HepG2 (cell line): ENCODE data around the gene MICA. TPM values are rescaled to one million over a fixed set of nuclear protein-coding genes. Genes with fewer than 3 reads are reported as not detected.

Source experiments
- ATAC-seq: fragments of 200-7000 bp; cut with Tn5 transposase; 3 replicates; pipeline ENCODE4 v1.9.1; 2020; ENCODE audit warnings: mild to moderate bottlenecking, moderate library complexity
- BruUV-seq: library from RNA; stranded (reverse); fragments of 400-500 nt; replicated peaks from 2 replicates; lab custom pipeline; 2021; lab: Mats Ljungman, UMichigan
- CTCF ChIA-PET: fragments of 300-600 bp; formaldehyde crosslinking; extraction: SDS; loops from one replicate; lab custom pipeline; 2021; ENCODE audit warnings: low total read pairs, inconsistent platforms, low intra/inter-chr PET ratio; lab: Yijun Ruan, JAX
- POLR2A ChIA-PET: fragments of 350-600 bp; sonication (Branson Sonifier 250); formaldehyde crosslinking; loops from one replicate; lab custom pipeline; 2020; ENCODE audit warnings: antibody characterized with exemption, inconsistent platforms; lab: Yijun Ruan, JAX
- DNase-seq: peaks from one replicate; pipeline ENCODE4 v3.0.0-alpha.2; 2015; ENCODE audit warnings: low spot score
- FAIRE-seq: peaks from 3 replicates; lab custom pipeline; 2011; peaks lifted over from hg19 to GRCh38; lab: Jason Lieb, UNC
- H2AFZ ChIP-seq: one replicate; pipeline ENCODE4 v1.6.1; 2011; ENCODE audit warnings: low read length, inconsistent platforms
- H3K27ac ChIP-seq: fragments of 300-600 bp; 3 replicates; pipeline ENCODE4 v1.8.0; 2011; ENCODE audit warnings: mixed run types, mild to moderate bottlenecking, mixed read lengths, low read length, inconsistent platforms; ENCODE audit not compliant: insufficient read depth; ENCODE audit errors: extremely low read length
- H3K27me3 ChIP-seq, 2 experiments: fragments of 200-600 bp in 1 of 2; 2 replicates in 1 of 2; 3 replicates in 1 of 2; pipeline versions ENCODE4 v1.6.0 to v1.8.0; 2011; ENCODE audit warnings: low read length in 2 of 2, mild to moderate bottlenecking in 2 of 2, moderate library complexity in 2 of 2, inconsistent platforms in 1 of 2; ENCODE audit not compliant: insufficient read depth in 2 of 2, control insufficient read depth in 1 of 2
- H3K36me3 ChIP-seq, 2 experiments: fragments of 200-600 bp in 1 of 2; replicated peaks in 1 of 2; 2 replicates in 1 of 2; 3 replicates in 1 of 2; pipeline versions ENCODE4 v1.5.1 to v1.8.0; 2011; ENCODE audit warnings: low read length in 2 of 2, inconsistent platforms in 1 of 2; ENCODE audit not compliant: insufficient read depth in 2 of 2, control insufficient read depth in 1 of 2
- H3K4me1 ChIP-seq: 2 replicates; pipeline ENCODE4 v1.5.1; 2012; ENCODE audit warnings: low read length, inconsistent platforms; ENCODE audit not compliant: insufficient read depth
- H3K4me2 ChIP-seq: 2 replicates; pipeline ENCODE4 v1.6.0; 2011; ENCODE audit warnings: low read depth, low read length, inconsistent platforms
- H3K4me3 ChIP-seq, 3 experiments: fragments of 200-600 bp in 1 of 3; sonication (generic), shearing (Covaris generic) in 1 of 3; replicated peaks in 1 of 3; 2 replicates each; pipeline ENCODE4 v1.5.1; 2011 to 2016; ENCODE audit warnings: low read length in 3 of 3, inconsistent platforms in 2 of 3, low read depth in 2 of 3, mild to moderate bottlenecking in 2 of 3, control low read depth in 1 of 3, mixed read lengths in 1 of 3; ENCODE audit not compliant: insufficient read depth in 1 of 3
- H3K79me2 ChIP-seq: one replicate; pipeline ENCODE4 v1.6.1; 2011; ENCODE audit warnings: low read length, inconsistent platforms; ENCODE audit not compliant: insufficient read depth
- H3K9ac ChIP-seq: 2 replicates; pipeline ENCODE4 v1.6.0; 2011; ENCODE audit warnings: mild to moderate bottlenecking, low read depth, low read length, inconsistent platforms; ENCODE audit not compliant: insufficient read depth
- H3K9me3 ChIP-seq: 2 replicates; pipeline ENCODE4 v1.5.1; 2012; ENCODE audit warnings: mild to moderate bottlenecking, low read length
- H4K20me1 ChIP-seq: 2 replicates; pipeline ENCODE4 v1.6.0; 2011; ENCODE audit warnings: inconsistent platforms, mild to moderate bottlenecking, low read length, moderate library complexity; ENCODE audit not compliant: insufficient read depth
- AGO2 ChIP-seq: fragments of 200-400 bp; formaldehyde crosslinking; optimal IDR thresholded peaks from 2 replicates; pipeline ENCODE3; 2017; ENCODE audit warnings: mild to moderate bottlenecking, low read depth, low read length, moderate library complexity
- HDAC2 ChIP-seq: sonication (generic); formaldehyde crosslinking; IDR thresholded peaks from 2 replicates; pipeline ENCODE4 v1.4.0; 2020; ENCODE audit warnings: missing genetic modification reagents
- NFYB ChIP-seq: sonication (generic); formaldehyde crosslinking; IDR thresholded peaks from 2 replicates; pipeline ENCODE4 v1.4.0; 2020; ENCODE audit warnings: missing genetic modification reagents
- POGZ ChIP-seq: sonication (generic); formaldehyde crosslinking; IDR thresholded peaks from 2 replicates; pipeline ENCODE4 v1.4.0; 2020; ENCODE audit warnings: mild to moderate bottlenecking, missing genetic modification reagents
- TP53 ChIP-seq: sonication (generic); formaldehyde crosslinking; conservative IDR thresholded peaks from 2 replicates; pipeline ENCODE4 v1.4.0; 2020; ENCODE audit warnings: missing genetic modification reagents
- ZNF24 ChIP-seq: fragments of 450-650 bp; IDR thresholded peaks from 2 replicates; pipeline ENCODE4 v1.6.1; 2017; ENCODE audit warnings: antibody characterized with exemption, mild to moderate bottlenecking
- ZNF256 ChIP-seq: sonication (generic); formaldehyde crosslinking; conservative IDR thresholded peaks from 2 replicates; pipeline ENCODE4 v1.4.0; 2020; ENCODE audit warnings: missing genetic modification reagents
- ZNF335 ChIP-seq: sonication (generic); formaldehyde crosslinking; IDR thresholded peaks from 2 replicates; pipeline ENCODE4 v1.4.0; 2020; ENCODE audit warnings: missing genetic modification reagents
- WGBS: methylation state at CpG from one replicate; pipeline ENCODE4 v1.1.6; 2017; ENCODE audit warnings: low lambda C conversion rate; 5-methylcytosine and 5-hydroxymethylcytosine counted together
- in situ Hi-C: cut with HindIII; loops from 2 replicates; pipeline ENCODE4 v1.10.0; 2017; ENCODE audit warnings: low pct_unique_long_range_greater_than_20kb; ENCODE audit not compliant: extremely low pct_ligation_motif_present
- intact Hi-C: fragments of 100-400 bp; cut with micrococcal nuclease; formaldehyde crosslinking; loops from one replicate; pipeline ENCODE4 v1.10.0; 2022; ENCODE audit not compliant: unreplicated experiment
- polyA plus RNA-seq, 8 experiments: library from polyadenylated mRNA; depleted of rRNA in 3 of 8; stranded (reverse) in 7 of 8; unstranded in 1 of 8; fragments of >200 nt; fragmentation: Illumina TruSeq in 4 of 8; extraction: Trizol in 4 of 8; gene quantifications; 2 replicates each; pipeline versions ENCODE4 v1.2.1 to v1.2.3, GENCODE V29; 2011 to 2016; ENCODE audit warnings: low read depth in 4 of 8, missing spikeins in 1 of 8, mixed read lengths in 1 of 8; ENCODE audit not compliant: insufficient read depth in 1 of 8
- total RNA-seq, 5 experiments: library from RNA; depleted of rRNA; stranded (reverse); fragments of >200 nt; fragmentation: Illumina TruSeq; extraction: Trizol; gene quantifications; 2 replicates each; pipeline ENCODE4 v1.2.3, GENCODE V29; 2016; ENCODE audit warnings: low read depth in 1 of 5
- TF ChIP-seq, protein P1 (sequence below): sonication (generic); formaldehyde crosslinking; conservative IDR thresholded peaks from 2 replicates; pipeline ENCODE4 v1.8.1; 2023; ENCODE audit warnings: missing genetic modification reagents
- TF ChIP-seq, protein P2 (sequence below): sonication (generic); formaldehyde crosslinking; IDR thresholded peaks from 2 replicates; pipeline ENCODE4 v1.8.0; 2022; ENCODE audit warnings: mild to moderate bottlenecking, missing genetic modification reagents; ENCODE audit not compliant: insufficient replicate concordance
- TF ChIP-seq, protein P3 (sequence below): sonication (generic); formaldehyde crosslinking; IDR thresholded peaks from 2 replicates; pipeline ENCODE4 v1.4.0; 2020; ENCODE audit warnings: missing genetic modification reagents

MICA gene
- total and polyA plus RNA-seq, 2 of the 13 experiments (the other 11 are each of a cell fraction or from before 2014, with no cell fraction given): 21.6 to 38.1 TPM

DNA sequence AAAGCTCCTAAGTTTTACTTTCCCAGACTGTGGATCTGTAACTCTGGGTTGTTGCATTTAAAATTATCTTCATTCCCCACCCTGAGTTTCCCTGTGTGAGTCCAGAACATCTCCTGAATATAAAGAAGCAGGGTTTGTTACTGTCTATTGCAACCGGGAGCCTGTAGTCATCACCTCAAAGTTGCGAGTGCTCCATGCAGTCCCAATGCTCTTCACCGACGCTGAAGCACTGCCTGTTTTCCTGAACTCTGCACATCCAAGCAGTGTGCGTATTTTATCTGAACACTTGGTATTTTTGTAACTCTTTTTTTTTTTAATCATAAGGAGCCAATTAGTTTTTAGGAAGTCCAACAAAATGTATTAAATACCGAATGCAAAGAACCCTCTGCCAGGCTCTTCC, 45.5 kb upstream of the MICA start:
- intact Hi-C loops: no loop called here
- Histone ChIP-seq H3K27ac (no peak overlapping the region), H3K36me3 (no peaks in the 10 kb centered on the region), H3K9me3 (no peaks in the 10 kb centered on the region), H3K27me3 (peaks cover 0 to 28% of the 10 kb centered on the region in 2 experiments; a peak in 2 of 5 replicates), H2AFZ (no peak overlapping the region), H4K20me1 (no peaks in the 10 kb centered on the region), H3K4me2 (no peak overlapping the region), H3K4me3 (no peak overlapping the region), H3K9ac (no peak overlapping the region), H3K4me1 (no peaks in the 10 kb centered on the region), H3K79me2 (no peaks in the 10 kb centered on the region)
- DNase-seq (no peak), ATAC-seq (no peak), FAIRE-seq (no peak)
- TF ChIP-seq AGO2: no peak
- TF ChIP-seq NFYB (CRISPR knock-in tag): no peak
- TF ChIP-seq, protein P1, sequence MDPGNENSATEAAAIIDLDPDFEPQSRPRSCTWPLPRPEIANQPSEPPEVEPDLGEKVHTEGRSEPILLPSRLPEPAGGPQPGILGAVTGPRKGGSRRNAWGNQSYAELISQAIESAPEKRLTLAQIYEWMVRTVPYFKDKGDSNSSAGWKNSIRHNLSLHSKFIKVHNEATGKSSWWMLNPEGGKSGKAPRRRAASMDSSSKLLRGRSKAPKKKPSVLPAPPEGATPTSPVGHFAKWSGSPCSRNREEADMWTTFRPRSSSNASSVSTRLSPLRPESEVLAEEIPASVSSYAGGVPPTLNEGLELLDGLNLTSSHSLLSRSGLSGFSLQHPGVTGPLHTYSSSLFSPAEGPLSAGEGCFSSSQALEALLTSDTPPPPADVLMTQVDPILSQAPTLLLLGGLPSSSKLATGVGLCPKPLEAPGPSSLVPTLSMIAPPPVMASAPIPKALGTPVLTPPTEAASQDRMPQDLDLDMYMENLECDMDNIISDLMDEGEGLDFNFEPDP: no peak
- ChIA-PET CTCF (no interaction called here), POLR2A (no interaction called here)
- BruUV-seq: no TSS peak
- in situ Hi-C loops: loop anchor here (25.0 kb wide), 1 partner anchor 1471 kb away; no protein-coding TSS in a partner anchor
- 3% methylated on average over 6 of the region's 6 CpGs for WGBS

DNA sequence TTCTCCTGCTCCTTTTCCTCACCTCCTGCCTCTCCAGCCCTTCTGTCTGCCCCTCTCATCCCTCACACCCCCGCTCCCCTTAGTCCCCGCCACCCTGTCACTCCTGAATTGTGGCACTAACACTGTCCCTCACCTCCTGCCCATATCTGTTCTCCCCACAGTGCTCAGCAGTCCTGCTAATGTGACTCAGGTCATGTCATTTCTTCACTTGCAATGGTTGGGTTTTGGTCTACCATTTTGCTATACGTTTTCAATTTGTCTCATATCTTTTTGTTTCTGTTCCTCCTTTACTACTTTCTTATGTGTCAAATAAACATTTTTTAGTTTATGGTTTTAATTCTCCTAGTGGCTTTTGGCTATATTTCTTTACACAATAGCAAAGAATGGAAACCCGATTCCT, 45.1 kb upstream of the MICA start:
- ATAC-seq (no peak), DNase-seq (no peak), FAIRE-seq (no peak)
- 13% methylated on average over 4 of the region's 4 CpGs for WGBS
- no peaks in the 10 kb centered on the region for H3K9me3 ChIP-seq
- no TSS peak for BruUV-seq
- ChIA-PET POLR2A (no interaction called here), CTCF (no interaction called here)
- H2AFZ ChIP-seq: no peak overlapping the region
- H3K79me2 ChIP-seq: no peaks in the 10 kb centered on the region
- H3K9ac ChIP-seq: no peak overlapping the region
- H3K27ac ChIP-seq: no peak overlapping the region
- in situ Hi-C loops: loop anchor here (25.0 kb wide), 1 partner anchor 1471 kb away; no protein-coding TSS in a partner anchor
- H4K20me1 ChIP-seq: no peaks in the 10 kb centered on the region
- no peaks in the 10 kb centered on the region for H3K4me1 ChIP-seq
- no peaks in the 10 kb centered on the region for H3K36me3 ChIP-seq
- no peak overlapping the region for H3K4me3 ChIP-seq
- intact Hi-C loops: no loop called here
- peaks cover 0 to 29% of the 10 kb centered on the region in 2 experiments; a peak in 2 of 5 replicates for H3K27me3 ChIP-seq
- H3K4me2 ChIP-seq: no peak overlapping the region
- no peak for TF ChIP-seq HDAC2 (CRISPR knock-in tag)
- TF ChIP-seq ZNF335 (CRISPR knock-in tag): no peak
- TF ChIP-seq, protein P2, sequence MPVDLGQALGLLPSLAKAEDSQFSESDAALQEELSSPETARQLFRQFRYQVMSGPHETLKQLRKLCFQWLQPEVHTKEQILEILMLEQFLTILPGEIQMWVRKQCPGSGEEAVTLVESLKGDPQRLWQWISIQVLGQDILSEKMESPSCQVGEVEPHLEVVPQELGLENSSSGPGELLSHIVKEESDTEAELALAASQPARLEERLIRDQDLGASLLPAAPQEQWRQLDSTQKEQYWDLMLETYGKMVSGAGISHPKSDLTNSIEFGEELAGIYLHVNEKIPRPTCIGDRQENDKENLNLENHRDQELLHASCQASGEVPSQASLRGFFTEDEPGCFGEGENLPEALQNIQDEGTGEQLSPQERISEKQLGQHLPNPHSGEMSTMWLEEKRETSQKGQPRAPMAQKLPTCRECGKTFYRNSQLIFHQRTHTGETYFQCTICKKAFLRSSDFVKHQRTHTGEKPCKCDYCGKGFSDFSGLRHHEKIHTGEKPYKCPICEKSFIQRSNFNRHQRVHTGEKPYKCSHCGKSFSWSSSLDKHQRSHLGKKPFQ: no peak
- TF ChIP-seq, protein P3, sequence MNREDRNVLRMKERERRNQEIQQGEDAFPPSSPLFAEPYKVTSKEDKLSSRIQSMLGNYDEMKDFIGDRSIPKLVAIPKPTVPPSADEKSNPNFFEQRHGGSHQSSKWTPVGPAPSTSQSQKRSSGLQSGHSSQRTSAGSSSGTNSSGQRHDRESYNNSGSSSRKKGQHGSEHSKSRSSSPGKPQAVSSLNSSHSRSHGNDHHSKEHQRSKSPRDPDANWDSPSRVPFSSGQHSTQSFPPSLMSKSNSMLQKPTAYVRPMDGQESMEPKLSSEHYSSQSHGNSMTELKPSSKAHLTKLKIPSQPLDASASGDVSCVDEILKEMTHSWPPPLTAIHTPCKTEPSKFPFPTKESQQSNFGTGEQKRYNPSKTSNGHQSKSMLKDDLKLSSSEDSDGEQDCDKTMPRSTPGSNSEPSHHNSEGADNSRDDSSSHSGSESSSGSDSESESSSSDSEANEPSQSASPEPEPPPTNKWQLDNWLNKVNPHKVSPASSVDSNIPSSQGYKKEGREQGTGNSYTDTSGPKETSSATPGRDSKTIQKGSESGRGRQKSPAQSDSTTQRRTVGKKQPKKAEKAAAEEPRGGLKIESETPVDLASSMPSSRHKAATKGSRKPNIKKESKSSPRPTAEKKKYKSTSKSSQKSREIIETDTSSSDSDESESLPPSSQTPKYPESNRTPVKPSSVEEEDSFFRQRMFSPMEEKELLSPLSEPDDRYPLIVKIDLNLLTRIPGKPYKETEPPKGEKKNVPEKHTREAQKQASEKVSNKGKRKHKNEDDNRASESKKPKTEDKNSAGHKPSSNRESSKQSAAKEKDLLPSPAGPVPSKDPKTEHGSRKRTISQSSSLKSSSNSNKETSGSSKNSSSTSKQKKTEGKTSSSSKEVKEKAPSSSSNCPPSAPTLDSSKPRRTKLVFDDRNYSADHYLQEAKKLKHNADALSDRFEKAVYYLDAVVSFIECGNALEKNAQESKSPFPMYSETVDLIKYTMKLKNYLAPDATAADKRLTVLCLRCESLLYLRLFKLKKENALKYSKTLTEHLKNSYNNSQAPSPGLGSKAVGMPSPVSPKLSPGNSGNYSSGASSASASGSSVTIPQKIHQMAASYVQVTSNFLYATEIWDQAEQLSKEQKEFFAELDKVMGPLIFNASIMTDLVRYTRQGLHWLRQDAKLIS (CRISPR knock-in tag): no peak
- TF ChIP-seq ZNF24: no peak
- no peak for TF ChIP-seq TP53 (CRISPR knock-in tag)
- TF ChIP-seq POGZ: no peak
- TF ChIP-seq ZNF256 (CRISPR knock-in tag): no peak
